HCT116 (cell line): ENCODE data around the gene TMEM165.

ENCODE experiments used
- CTCF ChIP-seq, 3 experiments: fragments of 200-600 bp in 1 of 3; sonication (generic) in 1 of 3; IDR thresholded peaks in 2 of 3; conservative IDR thresholded peaks in 1 of 3; 2 replicates each; pipeline ENCODE4 v1.5.1; 2012 to 2017; ENCODE audit warnings: low read depth in 2 of 3, low read length in 2 of 3, antibody characterized with exemption in 1 of 3, borderline replicate concordance in 1 of 3, control low read depth in 1 of 3, mild to moderate bottlenecking in 1 of 3, mixed read lengths in 1 of 3, mixed run types in 1 of 3, moderate library complexity in 1 of 3; ENCODE audit not compliant: insufficient read depth in 1 of 3
- POLR2A ChIP-seq: IDR thresholded peaks from 2 replicates; pipeline ENCODE4 v1.7.0; 2011; ENCODE audit warnings: borderline replicate concordance; ENCODE audit not compliant: insufficient read depth, insufficient read length; ENCODE audit errors: extremely low read depth
- POLR2AphosphoS5 ChIP-seq: IDR thresholded peaks from 2 replicates; pipeline ENCODE4 v1.6.1; 2011; ENCODE audit warnings: mild to moderate bottlenecking, low read depth, low read length, moderate library complexity
- RAD21 ChIP-seq: IDR thresholded peaks from 2 replicates; pipeline ENCODE4 v1.6.1; 2012; ENCODE audit warnings: low read depth, mild to moderate bottlenecking
- SIN3A ChIP-seq: IDR thresholded peaks from 2 replicates; pipeline ENCODE4 v1.6.1; 2012; ENCODE audit warnings: low read depth

GRCh38 chr4:55440786-55441185 lies 45.0 kb downstream of the TMEM165 start:
- TF ChIP-seq POLR2A (no peak), CTCF (IDR thresholded peaks at IDR 0.05 in 2 of 3, conservative IDR thresholded peaks at IDR 0.05 in 1 of 3; ENCODE audit: borderline replicate concordance in 1 of 3, insufficient read depth in 1 of 3, low read depth in 2 of 3, low read length in 2 of 3) (no peak), RAD21 (no peak), SIN3A (no peak), POLR2AphosphoS5 (no peak)
